Cardiac fibroblast (primary cell): Measurements from ENCODE around the gene KCNMA1.
A peak's percentile ranks its signal among the peaks of the same experiment; 100 is the strongest.

ENCODE experiments used
- DNase-seq, 2 donors: peaks; one replicate each; pipeline versions ENCODE4 v3.0.0 to v3.0.0-alpha.2; 2010; ENCODE audit warnings: low read depth in 2 of 2
- H3K4me3 ChIP-seq, 2 donors: replicated peaks in 1 of 2; 1 replicate in 1 of 2; 2 replicates in 1 of 2; pipeline ENCODE4 v1.5.1; 2011; ENCODE audit warnings: low read depth in 2 of 2, low read length in 2 of 2, mild to moderate bottlenecking in 2 of 2, moderate library complexity in 1 of 2
- TF ChIP-seq, protein P1 (sequence below): IDR thresholded peaks from one replicate; pipeline ENCODE4 v1.5.1; 2011; ENCODE audit warnings: low read depth, mild to moderate bottlenecking, low read length, inconsistent platforms

Gene KCNMA1

DNA sequence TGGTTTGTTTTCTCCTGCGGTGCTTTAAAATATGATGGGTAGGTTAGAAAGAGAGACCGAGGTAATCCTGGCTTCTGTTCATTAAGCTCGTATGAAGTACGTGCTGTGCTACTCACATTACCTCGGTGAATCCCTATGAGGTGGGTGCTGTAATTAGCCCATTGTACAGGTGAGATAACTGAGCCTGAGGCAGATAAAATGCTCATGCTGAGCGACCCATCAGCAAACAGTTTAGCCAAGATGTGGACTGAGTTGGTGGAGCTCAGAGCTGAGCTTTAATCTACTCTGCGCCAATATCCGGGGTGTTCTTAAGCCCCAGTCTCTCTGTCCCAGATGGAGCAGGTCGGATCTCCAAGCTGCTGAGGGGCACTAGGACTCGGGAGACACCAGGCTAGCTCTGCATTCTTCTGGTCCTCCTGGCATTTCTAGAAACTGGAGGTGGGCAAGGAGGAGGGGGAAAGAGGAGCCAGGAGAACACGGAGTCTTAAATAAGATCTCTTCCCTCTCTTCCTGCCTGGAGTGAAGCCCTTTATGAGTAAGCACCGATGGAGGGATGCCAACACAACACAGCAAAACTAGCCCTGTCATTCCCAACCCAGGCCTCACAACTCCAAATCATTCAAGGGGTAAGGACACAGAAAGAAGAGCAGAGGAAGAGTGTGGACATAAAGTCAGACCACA is 458.5 kb downstream of the KCNMA1 start:
- DNase-seq = peak; percentile 93 to 95
- H3K4me3 ChIP-seq = no peak overlapping the region
- TF ChIP-seq, protein P1, sequence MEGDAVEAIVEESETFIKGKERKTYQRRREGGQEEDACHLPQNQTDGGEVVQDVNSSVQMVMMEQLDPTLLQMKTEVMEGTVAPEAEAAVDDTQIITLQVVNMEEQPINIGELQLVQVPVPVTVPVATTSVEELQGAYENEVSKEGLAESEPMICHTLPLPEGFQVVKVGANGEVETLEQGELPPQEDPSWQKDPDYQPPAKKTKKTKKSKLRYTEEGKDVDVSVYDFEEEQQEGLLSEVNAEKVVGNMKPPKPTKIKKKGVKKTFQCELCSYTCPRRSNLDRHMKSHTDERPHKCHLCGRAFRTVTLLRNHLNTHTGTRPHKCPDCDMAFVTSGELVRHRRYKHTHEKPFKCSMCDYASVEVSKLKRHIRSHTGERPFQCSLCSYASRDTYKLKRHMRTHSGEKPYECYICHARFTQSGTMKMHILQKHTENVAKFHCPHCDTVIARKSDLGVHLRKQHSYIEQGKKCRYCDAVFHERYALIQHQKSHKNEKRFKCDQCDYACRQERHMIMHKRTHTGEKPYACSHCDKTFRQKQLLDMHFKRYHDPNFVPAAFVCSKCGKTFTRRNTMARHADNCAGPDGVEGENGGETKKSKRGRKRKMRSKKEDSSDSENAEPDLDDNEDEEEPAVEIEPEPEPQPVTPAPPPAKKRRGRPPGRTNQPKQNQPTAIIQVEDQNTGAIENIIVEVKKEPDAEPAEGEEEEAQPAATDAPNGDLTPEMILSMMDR = no peak

DNA sequence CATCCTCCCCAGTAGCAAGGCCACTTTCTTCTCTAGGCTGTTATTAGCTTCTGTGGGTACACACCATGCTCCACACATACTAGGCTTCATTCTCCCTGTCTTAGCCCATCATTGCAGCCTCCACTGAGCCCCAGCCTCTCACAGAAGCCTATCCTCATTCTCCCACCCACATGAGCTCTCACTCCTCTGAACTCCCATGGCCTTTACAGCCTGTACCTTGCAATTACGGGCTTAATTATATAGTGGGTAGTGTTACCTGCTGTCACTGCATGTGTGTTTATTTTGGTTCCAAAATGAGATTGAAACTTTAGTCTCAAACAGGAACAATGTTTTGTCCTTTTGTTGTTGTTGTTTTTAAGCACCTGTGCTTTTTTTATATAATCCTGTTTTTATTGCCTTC is 460.0 kb downstream of the KCNMA1 start:
- no peak overlapping the region for H3K4me3 ChIP-seq
- no peak for DNase-seq
- TF ChIP-seq, protein P1 = no peak

DNA sequence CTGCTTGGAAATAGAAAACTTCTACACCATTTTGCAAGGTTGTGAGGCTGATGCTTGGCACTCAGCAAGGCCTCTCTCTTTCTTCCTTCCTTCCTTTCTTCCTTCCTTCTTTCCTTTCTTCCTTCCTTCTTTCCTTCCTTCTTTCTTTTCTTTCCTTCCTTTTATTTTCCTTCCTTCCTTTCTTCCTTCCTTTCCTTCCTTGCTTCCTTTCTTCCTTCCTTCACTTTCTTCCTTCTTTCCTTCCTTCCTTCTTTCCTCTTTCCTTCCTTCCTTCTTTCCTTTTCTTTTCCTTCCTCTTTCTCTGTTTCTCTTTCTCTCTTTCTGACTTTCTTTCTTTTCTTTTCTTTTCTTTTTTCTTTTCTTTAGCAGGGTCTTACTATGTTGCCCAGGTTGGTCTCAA is 460.4 kb downstream of the KCNMA1 start:
- H3K4me3 ChIP-seq = no peak overlapping the region
- TF ChIP-seq, protein P1 = no peak
- no peak for DNase-seq

DNA sequence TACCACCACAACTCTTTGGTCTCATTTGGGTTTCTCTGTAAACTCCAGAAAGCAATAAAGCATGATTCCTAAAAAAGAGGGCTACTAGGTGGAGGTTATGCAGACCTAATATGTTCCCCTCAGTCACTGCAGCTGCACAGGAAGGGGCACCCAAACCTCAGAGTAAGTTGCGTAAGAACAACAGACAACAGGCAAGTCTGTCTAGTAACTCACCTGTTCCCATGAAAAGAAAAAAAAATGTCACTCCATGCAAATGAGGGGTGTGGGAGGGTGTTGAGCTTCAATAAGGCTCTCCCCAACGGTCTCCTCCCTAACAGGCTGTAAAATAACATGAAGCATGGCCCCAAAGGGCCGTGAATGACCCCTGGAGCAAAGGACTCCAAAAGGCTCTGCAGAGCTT is 461.4 kb downstream of the KCNMA1 start:
- no peak overlapping the region for H3K4me3 ChIP-seq
- no peak for DNase-seq
- TF ChIP-seq, protein P1 = no peak

DNA sequence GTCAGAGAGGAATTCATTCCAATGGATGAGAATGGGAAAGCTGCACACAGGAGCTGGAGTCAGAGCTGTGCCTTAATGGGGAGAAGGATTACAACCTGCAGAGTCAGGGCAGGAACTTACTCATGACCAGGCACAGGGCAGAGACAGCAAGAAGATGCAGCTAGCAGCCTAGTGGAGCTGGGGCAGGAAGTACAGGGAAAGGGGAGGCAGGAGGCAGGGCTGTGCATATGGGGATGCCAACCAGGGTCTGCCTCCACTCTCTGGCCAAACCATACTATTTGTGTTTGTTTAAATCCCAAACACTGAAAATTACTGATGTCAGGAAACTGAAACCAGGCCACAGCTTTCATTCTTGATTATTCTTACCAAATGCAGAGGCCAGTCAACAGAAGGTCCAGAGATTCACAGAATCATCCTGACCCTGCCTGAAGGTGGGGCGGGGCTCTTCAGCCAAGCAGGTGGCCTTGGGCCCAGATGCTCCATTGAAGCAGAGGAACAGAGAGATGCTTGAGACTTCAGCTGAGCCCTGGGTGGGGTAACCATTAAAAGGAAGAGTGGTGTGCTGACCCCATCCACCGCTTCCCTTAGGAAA is 461.9 kb downstream of the KCNMA1 start:
- no peak overlapping the region for H3K4me3 ChIP-seq
- TF ChIP-seq, protein P1 = no peak
- no peak for DNase-seq

DNA sequence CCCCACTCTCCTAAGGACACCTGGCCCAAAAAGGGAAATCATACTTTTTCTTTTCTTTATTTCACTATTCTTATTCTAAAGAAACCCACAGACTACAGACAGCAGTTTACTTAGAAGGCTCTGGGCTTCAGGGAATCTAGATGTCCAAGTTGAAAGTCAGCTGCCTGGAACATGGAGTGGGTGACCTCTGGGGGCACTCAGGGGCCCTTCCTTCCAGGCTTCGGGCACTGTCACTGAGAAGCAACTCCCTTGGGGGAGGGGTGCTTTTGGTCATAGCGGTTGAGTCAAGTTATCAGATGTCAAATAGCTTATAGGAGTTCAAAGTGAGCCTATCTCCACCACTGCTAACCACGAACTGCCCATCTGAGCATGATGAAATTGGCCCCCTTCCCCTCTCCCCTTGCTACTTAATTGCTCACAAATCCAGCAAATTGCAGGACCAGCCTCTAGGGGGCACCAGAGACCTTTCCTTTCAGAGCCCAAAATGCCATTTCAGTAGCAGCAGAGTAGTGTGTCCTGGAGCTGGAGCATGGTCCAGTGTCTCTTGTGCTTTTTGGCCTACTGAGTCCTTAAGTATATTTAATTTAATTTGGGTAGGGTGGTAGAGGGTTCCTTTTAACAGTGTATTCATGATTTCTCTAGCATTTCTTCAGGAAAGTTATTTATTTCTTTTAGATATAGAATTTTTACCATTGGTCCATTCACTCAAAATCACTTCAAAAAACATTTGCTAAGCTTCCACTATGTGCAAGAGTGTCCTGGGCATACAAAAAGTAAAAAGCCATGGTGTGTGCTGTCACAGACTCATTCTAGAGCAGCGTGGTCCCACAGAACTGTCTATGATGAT is 463.8 kb downstream of the KCNMA1 start:
- no peak overlapping the region for H3K4me3 ChIP-seq
- DNase-seq = peak; percentile 87 to 89
- TF ChIP-seq, protein P1 = peak; percentile 87
